B cell (primary cell): ENCODE results near the gene KCNJ4. TPM values are rescaled to one million over a fixed set of nuclear protein-coding genes. Genes with fewer than 3 reads are reported as not detected.

Source experiments
- ATAC-seq: fragments of 200-7000 bp; cut with Tn5 transposase; one replicate; pipeline ENCODE4 v1.10.0; 2021; ENCODE audit warnings: low read depth, mild to moderate bottlenecking, moderate number of reproducible peaks, moderate library complexity
- CTCF ChIA-PET: fragments of 350-600 bp; sonication (Branson Sonifier 250); formaldehyde crosslinking; loops from one replicate; lab custom pipeline; 2021; ENCODE audit warnings: antibody characterized with exemption, inconsistent platforms; lab: Charles Lee
- POLR2A ChIA-PET: fragments of 350-600 bp; sonication (Branson Sonifier 250); formaldehyde crosslinking; loops from one replicate; lab custom pipeline; 2021; ENCODE audit warnings: antibody characterized with exemption; lab: Charles Lee
- DNase-seq: peaks from one replicate; pipeline ENCODE4 v3.0.0; 2013
- H2AFZ ChIP-seq: 2 replicates; pipeline ENCODE4 v1.6.1; 2012; ENCODE audit warnings: mild to moderate bottlenecking, low read depth, low read length; ENCODE audit not compliant: insufficient read depth, poor library complexity, severe bottlenecking
- H3K27ac ChIP-seq, 2 donors: 1 replicate in 1 of 2; 2 replicates in 1 of 2; pipeline ENCODE4 v1.5.1; 2012 to 2013; ENCODE audit warnings: low read length in 2 of 2, mild to moderate bottlenecking in 2 of 2, moderate library complexity in 1 of 2
- H3K27me3 ChIP-seq, 4 experiments: fragments of 200-600 bp in 1 of 4; sonication (generic) in 1 of 4; replicated peaks in 1 of 4; 1 replicate in 2 of 4; 2 replicates in 2 of 4; pipeline versions ENCODE4 v1.6.1 to v1.7.0; 2013 to 2016; ENCODE audit warnings: low read length in 3 of 4, mild to moderate bottlenecking in 2 of 4, mixed read lengths in 1 of 4, moderate library complexity in 1 of 4; ENCODE audit not compliant: insufficient read depth in 4 of 4, control insufficient read depth in 3 of 4; ENCODE audit errors: control extremely low read depth in 1 of 4
- H3K36me3 ChIP-seq, 2 experiments: replicated peaks in 1 of 2; 1 replicate in 1 of 2; 2 replicates in 1 of 2; pipeline versions ENCODE4 v1.6.1 to v1.7.1; 2013; ENCODE audit warnings: low read length in 1 of 2; ENCODE audit not compliant: insufficient read depth in 2 of 2, control insufficient read depth in 1 of 2; ENCODE audit errors: control extremely low read depth in 1 of 2, extremely low read depth in 1 of 2
- H3K4me1 ChIP-seq, 2 donors: fragments of 200-600 bp in 1 of 2; sonication (generic) in 1 of 2; 1 replicate in 1 of 2; 2 replicates in 1 of 2; pipeline versions ENCODE4 v1.5.1 to v1.6.1; 2013 to 2017; ENCODE audit warnings: low read length in 2 of 2; ENCODE audit not compliant: control insufficient read depth in 2 of 2, insufficient read depth in 2 of 2
- H3K4me2 ChIP-seq: replicated peaks from 2 replicates; pipeline ENCODE3; 2012; ENCODE audit warnings: mild to moderate bottlenecking, low read depth, low read length; ENCODE audit not compliant: poor library complexity, severe bottlenecking
- H3K4me3 ChIP-seq, 5 experiments: fragments of 200-600 bp in 1 of 5; sonication (generic) in 1 of 5; 1 replicate in 3 of 5; 2 replicates in 2 of 5; pipeline versions ENCODE4 v1.5.1 to v1.7.0; 2011 to 2016; ENCODE audit warnings: low read length in 4 of 5, mild to moderate bottlenecking in 4 of 5, low read depth in 2 of 5, control low read depth in 1 of 5, moderate library complexity in 1 of 5; ENCODE audit not compliant: insufficient read depth in 1 of 5; ENCODE audit errors: control extremely low read depth in 1 of 5, extremely low read depth in 1 of 5
- H3K79me2 ChIP-seq: fragments of 200-600 bp; sonication (generic); one replicate; pipeline ENCODE4 v1.6.0; 2016; ENCODE audit warnings: low read length; ENCODE audit not compliant: control insufficient read depth, insufficient read depth
- H3K9ac ChIP-seq: fragments of 200-600 bp; sonication (generic); 2 replicates; pipeline ENCODE4 v1.6.1; 2017; ENCODE audit warnings: mild to moderate bottlenecking, low read length, moderate library complexity
- H3K9me3 ChIP-seq, 3 donors: one replicate each; pipeline versions ENCODE4 v1.6.1 to v1.7.1; 2013; ENCODE audit warnings: low read length in 2 of 3; ENCODE audit not compliant: control insufficient read depth in 2 of 3, insufficient read depth in 1 of 3; ENCODE audit errors: control extremely low read depth in 1 of 3
- H4K20me1 ChIP-seq: 2 replicates; pipeline ENCODE4 v1.6.0; 2012; ENCODE audit warnings: mild to moderate bottlenecking, low read length; ENCODE audit not compliant: insufficient read depth, control insufficient read depth, poor library complexity, severe bottlenecking
- H3K27ac Mint-ChIP-seq: one replicate; pipeline ENCODE4 v1.8.0; 2021; ENCODE audit warnings: mixed read lengths
- H3K27me3 Mint-ChIP-seq: one replicate; pipeline ENCODE4 v1.8.0; 2021; ENCODE audit warnings: mixed read lengths
- H3K4me1 Mint-ChIP-seq: one replicate; pipeline ENCODE4 v1.8.0; 2021; ENCODE audit warnings: mixed read lengths
- H3K4me3 Mint-ChIP-seq: one replicate; pipeline ENCODE4 v1.8.0; 2021; ENCODE audit warnings: mixed read lengths
- H3K9me3 Mint-ChIP-seq: one replicate; pipeline ENCODE4 v1.8.0; 2022; ENCODE audit warnings: mixed read lengths; ENCODE audit not compliant: insufficient read depth
- CTCF ChIP-seq: fragments of 200-600 bp; IDR thresholded peaks from one replicate; pipeline ENCODE4 v1.8.0; 2022; ENCODE audit warnings: antibody characterized with exemption, mild to moderate bottlenecking
- EZH2 ChIP-seq: IDR thresholded peaks from 2 replicates; pipeline ENCODE4 v1.6.1; 2012; ENCODE audit warnings: borderline replicate concordance, low read depth, mild to moderate bottlenecking, moderate library complexity, low read length; ENCODE audit not compliant: insufficient read depth, poor library complexity, severe bottlenecking
- WGBS: methylation state at CpG from one replicate; pipeline ENCODE4 v1.1.5; 2013; ENCODE audit warnings: missing lambda C conversion rate; ENCODE audit not compliant: insufficient coverage; 5-methylcytosine and 5-hydroxymethylcytosine counted together
- intact Hi-C: fragments of 100-400 bp; cut with micrococcal nuclease; formaldehyde crosslinking; loops from one replicate; pipeline ENCODE4 v1.10.0; 2022
- polyA plus RNA-seq: library from polyadenylated mRNA; depleted of rRNA; stranded (reverse); fragments of >200 nt; gene quantifications from 2 replicates; pipeline ENCODE4 v1.2.3, GENCODE V29; 2012
- total RNA-seq, 2 donors: library from RNA; stranded (reverse); fragments of 120-200 nt in 1 of 2; gene quantifications; 1 replicate in 1 of 2; 2 replicates in 1 of 2; pipeline versions ENCODE4 v1.2.3 to v1.2.4, GENCODE V29; 2013 to 2022

KCNJ4 gene
- total and polyA plus RNA-seq, 2 donors (not counting 1 experiment from before 2014, with no cell fraction given) = not detected

GRCh38 chr22:38449776-38450175 is 5.2 kb downstream of the KCNJ4 start:
- H3K9me3 ChIP-seq = peaks cover 0 to 9% (median 0%) of the 10 kb centered on the region in 3 donors
- H3K27ac Mint-ChIP-seq = no peak overlapping the region
- H3K36me3 ChIP-seq = no peaks in the 10 kb centered on the region
- H2AFZ ChIP-seq = no peak overlapping the region
- TF ChIP-seq CTCF (no peak), EZH2 (no peak)
- no peak for ATAC-seq
- H3K27me3 Mint-ChIP-seq = peaks cover 51% of the 10 kb centered on the region
- peaks cover 0 to 41% (median 20%) of the 10 kb centered on the region in 4 experiments for H3K27me3 ChIP-seq
- H3K4me3 Mint-ChIP-seq = no peak overlapping the region
- no peak for DNase-seq
- peaks cover 8 to 15% of the 10 kb centered on the region in 2 donors for H3K4me1 ChIP-seq
- intact Hi-C loops = no loop called here
- no peaks in the 10 kb centered on the region for H4K20me1 ChIP-seq
- peaks cover 9% of the 10 kb centered on the region for H3K4me1 Mint-ChIP-seq
- H3K4me2 ChIP-seq = no peak overlapping the region
- H3K4me3 ChIP-seq = no peak overlapping the region
- CTCF ChIA-PET = no interaction called here
- H3K27ac ChIP-seq = no peak overlapping the region
- no peaks in the 10 kb centered on the region for H3K79me2 ChIP-seq
- 85% methylated on average over 4 of the region's 18 CpGs for WGBS
- POLR2A ChIA-PET = no interaction called here
- no peak overlapping the region for H3K9ac ChIP-seq
- no peaks in the 10 kb centered on the region for H3K9me3 Mint-ChIP-seq

GRCh38 chr22:38448945-38449745 is 5.9 kb downstream of the KCNJ4 start:
- peaks cover 4 to 9% of the 10 kb centered on the region in 2 donors for H3K4me1 ChIP-seq
- no peak overlapping the region for H3K4me2 ChIP-seq
- H3K27me3 Mint-ChIP-seq = peaks cover 50% of the 10 kb centered on the region
- POLR2A ChIA-PET = no interaction called here
- no peak overlapping the region for H3K4me3 ChIP-seq
- no peak overlapping the region for H3K4me3 Mint-ChIP-seq
- H3K9me3 ChIP-seq = peaks cover 0 to 6% (median 0%) of the 10 kb centered on the region in 3 donors
- H3K9me3 Mint-ChIP-seq = no peaks in the 10 kb centered on the region
- no peak overlapping the region for H2AFZ ChIP-seq
- no peak for DNase-seq
- TF ChIP-seq EZH2 (no peak), CTCF (no peak)
- intact Hi-C loops = no loop called here
- H3K9ac ChIP-seq = no peak overlapping the region
- H3K79me2 ChIP-seq = no peaks in the 10 kb centered on the region
- no peak overlapping the region for H3K27ac ChIP-seq
- no peak overlapping the region for H3K27ac Mint-ChIP-seq
- no peaks in the 10 kb centered on the region for H3K36me3 ChIP-seq
- CTCF ChIA-PET = no interaction called here
- peaks cover 0 to 37% (median 17%) of the 10 kb centered on the region in 4 experiments for H3K27me3 ChIP-seq
- H3K4me1 Mint-ChIP-seq = peaks cover 5% of the 10 kb centered on the region
- 83% methylated on average over 13 of the region's 14 CpGs for WGBS
- no peaks in the 10 kb centered on the region for H4K20me1 ChIP-seq
- ATAC-seq = no peak
